HUES6 (cell line): ENCODE data around the gene RHOG.
A peak's percentile ranks its signal among the peaks of the same experiment; 100 is the strongest.
"Not testable (repeated sequence)": the region's sequence is repeated elsewhere in the genome, so short reads cannot be mapped to it uniquely, and the experiment has no call there.

Source experiments
- H3K27ac ChIP-seq: 2 replicates; pipeline ENCODE4 v1.7.0; 2013; ENCODE audit warnings: low read depth, mild to moderate bottlenecking, low read length, inconsistent platforms
- H3K27me3 ChIP-seq: 2 replicates; pipeline ENCODE4 v1.6.1; 2013; ENCODE audit warnings: low read length; ENCODE audit not compliant: control insufficient read depth, insufficient read depth
- H3K36me3 ChIP-seq: 2 replicates; pipeline ENCODE4 v1.6.1; 2013; ENCODE audit warnings: low read length; ENCODE audit not compliant: control insufficient read depth, insufficient read depth
- H3K4me1 ChIP-seq: 2 replicates; pipeline ENCODE4 v1.6.1; 2013; ENCODE audit warnings: low read length; ENCODE audit not compliant: control insufficient read depth, insufficient read depth
- H3K4me3 ChIP-seq: 2 replicates; pipeline ENCODE4 v1.5.1; 2013; ENCODE audit warnings: low read depth, low read length
- H3K9ac ChIP-seq: one replicate; pipeline ENCODE4 v1.6.1; 2013; ENCODE audit warnings: mild to moderate bottlenecking, low read length
- H3K9me3 ChIP-seq: 2 replicates; pipeline ENCODE4 v1.6.1; 2013; ENCODE audit warnings: low read depth, low read length; ENCODE audit not compliant: control insufficient read depth, insufficient read depth

RHOG gene

DNA sequence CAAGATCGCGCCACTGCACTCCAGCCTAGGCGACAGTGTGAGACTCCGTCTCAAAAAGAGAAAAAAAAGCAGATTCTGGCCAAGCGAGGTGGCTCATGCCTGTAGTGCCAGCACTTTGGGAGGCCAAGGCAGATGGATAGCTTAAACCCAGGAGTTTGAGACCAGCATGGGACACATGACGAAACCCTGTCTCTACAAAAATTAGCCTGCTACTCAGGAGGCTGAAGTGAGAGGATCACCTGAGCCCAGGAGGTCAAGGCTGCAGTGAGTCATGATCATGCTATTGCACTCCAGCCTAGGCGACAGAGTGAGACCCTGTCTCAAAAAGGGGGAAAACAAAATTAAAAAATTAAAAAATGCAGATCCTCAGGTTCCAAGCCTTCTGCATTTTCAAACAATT, 18.4 kb downstream of the RHOG start:
- Histone ChIP-seq H3K4me1 (peaks cover 25% of the 10 kb centered on the region), H3K27ac (no peak overlapping the region)

DNA sequence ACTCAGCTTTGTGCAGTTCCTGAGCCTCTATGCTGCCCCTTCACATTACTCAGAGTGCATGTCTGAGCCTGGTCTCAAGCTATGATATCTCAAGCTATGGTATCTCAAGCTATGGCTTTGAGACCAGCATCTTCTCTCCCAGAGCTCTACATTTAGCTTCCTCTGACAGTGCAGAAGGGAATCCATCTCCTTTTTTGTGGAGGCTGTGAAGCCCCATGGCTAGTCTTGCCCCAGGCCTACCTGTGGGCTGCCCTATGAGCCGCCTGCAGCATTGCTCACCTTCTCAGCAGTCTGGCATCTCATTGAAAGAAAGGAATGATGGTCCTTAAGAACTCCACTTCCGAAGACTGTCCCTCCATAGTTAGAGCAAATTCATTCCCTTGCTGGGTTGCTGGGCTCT, 19.8 kb downstream of the RHOG start:
- no peak overlapping the region for H3K4me3 ChIP-seq
- H3K27ac ChIP-seq, result no peak overlapping the region
- no peaks in the 10 kb centered on the region for H3K27me3 ChIP-seq
- peaks cover 7% of the 10 kb centered on the region for H3K36me3 ChIP-seq
- no peak overlapping the region for H3K9ac ChIP-seq
- no peaks in the 10 kb centered on the region for H3K9me3 ChIP-seq
- H3K4me1 ChIP-seq, result peaks cover 16% of the 10 kb centered on the region

More for the DNA sequence above, 18.4 kb downstream of the RHOG start:
- Histone ChIP-seq H3K36me3 (peaks cover 20% of the 10 kb centered on the region), H3K9me3 (no peaks in the 10 kb centered on the region), H3K4me3 (no peak overlapping the region), H3K9ac (no peak overlapping the region), H3K27me3 (no peaks in the 10 kb centered on the region)

GRCh38 chr11:3817181-3817800, 23.5 kb downstream of the RHOG start:
- no peaks in the 10 kb centered on the region for H3K9me3 ChIP-seq
- peaks cover 5% of the 10 kb centered on the region; the same call in 1 of the 2 replicates for H3K4me1 ChIP-seq
- H3K27me3 ChIP-seq, result no peaks in the 10 kb centered on the region
- no peak overlapping the region for H3K27ac ChIP-seq
- H3K4me3 ChIP-seq, result no peak overlapping the region
- no peak overlapping the region for H3K9ac ChIP-seq
- H3K36me3 ChIP-seq, result no peaks in the 10 kb centered on the region

DNA sequence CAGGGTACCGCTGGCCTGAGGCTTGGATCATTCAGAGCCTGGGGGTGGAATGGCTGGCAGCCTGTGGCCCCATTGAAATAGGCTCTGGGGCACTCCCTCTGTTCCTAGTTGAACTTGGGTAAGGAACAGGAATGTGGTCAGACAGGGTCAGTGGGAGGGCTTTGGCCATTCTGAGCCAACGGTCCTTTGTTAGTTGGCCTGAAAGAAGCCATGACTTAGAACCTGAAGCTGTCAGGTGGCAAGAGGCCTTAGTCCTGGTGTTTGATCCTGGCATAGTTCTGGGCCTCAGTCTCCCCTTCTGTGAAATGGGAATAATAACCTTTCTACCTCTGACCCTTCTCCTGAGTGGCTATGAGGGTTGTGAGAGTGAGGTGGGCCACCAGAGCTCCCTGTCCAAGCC, 24.1 kb downstream of the RHOG start:
- Histone ChIP-seq H3K9ac (no peak overlapping the region), H3K9me3 (no peaks in the 10 kb centered on the region), H3K4me1 (peaks cover 5% of the 10 kb centered on the region; the same call in 1 of the 2 replicates), H3K27me3 (no peaks in the 10 kb centered on the region), H3K4me3 (no peak overlapping the region), H3K36me3 (no peaks in the 10 kb centered on the region), H3K27ac (no peak overlapping the region)

DNA sequence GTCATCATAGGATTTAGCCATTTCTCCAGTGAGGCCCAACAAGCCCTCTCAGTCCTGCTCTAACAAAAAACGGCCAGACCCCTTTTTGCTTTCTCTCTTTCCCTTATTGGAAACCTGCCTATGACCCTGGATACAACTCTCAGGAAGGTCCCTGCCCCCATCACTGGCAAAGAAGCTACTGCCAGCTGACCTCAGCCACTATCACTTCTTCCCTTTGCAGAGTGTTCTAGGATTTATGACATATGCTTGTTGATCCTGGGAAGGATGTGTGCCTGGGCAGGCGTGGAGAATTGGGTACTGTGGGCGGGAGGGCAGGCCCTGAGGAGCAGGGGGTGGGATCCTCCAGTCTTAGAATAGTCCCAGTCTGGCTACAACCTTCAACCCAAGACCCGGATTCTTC, 24.9 kb downstream of the RHOG start:
- no peaks in the 10 kb centered on the region for H3K27me3 ChIP-seq
- H3K27ac ChIP-seq, result no peak overlapping the region
- no peak overlapping the region for H3K9ac ChIP-seq
- no peaks in the 10 kb centered on the region for H3K9me3 ChIP-seq
- no peak overlapping the region for H3K4me3 ChIP-seq
- 0 out of 2 replicates have a peak, but pooled peaks cover 4% of the 10 kb centered on the region for H3K36me3 ChIP-seq
- peaks cover 5% of the 10 kb centered on the region; the same call in 1 of the 2 replicates for H3K4me1 ChIP-seq

DNA sequence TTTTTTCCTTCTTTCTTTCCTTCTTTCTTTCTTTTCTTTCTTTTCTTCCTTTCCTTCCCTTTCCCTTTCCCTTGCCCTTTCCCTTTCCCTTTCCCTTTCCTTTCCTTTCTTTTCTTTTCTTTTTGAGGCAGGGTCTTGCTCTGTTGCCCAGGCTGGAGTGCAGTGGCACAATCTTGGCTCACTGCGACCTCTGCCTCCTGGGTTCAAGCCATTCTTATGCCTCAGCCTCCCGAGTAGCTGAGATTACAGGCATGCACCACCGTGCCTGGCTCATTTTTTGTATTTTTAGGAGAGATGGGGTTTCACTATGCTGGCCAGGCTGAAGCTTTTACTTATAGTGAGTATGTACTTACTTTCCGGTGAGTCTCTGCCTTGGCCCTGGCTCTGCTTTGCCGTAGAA, 25.9 kb downstream of the RHOG start:
- not testable (repeated sequence) for H3K4me1 ChIP-seq, H3K27ac ChIP-seq, H3K9me3 ChIP-seq, H3K36me3 ChIP-seq, H3K27me3 ChIP-seq, H3K4me3 ChIP-seq, H3K9ac ChIP-seq

DNA sequence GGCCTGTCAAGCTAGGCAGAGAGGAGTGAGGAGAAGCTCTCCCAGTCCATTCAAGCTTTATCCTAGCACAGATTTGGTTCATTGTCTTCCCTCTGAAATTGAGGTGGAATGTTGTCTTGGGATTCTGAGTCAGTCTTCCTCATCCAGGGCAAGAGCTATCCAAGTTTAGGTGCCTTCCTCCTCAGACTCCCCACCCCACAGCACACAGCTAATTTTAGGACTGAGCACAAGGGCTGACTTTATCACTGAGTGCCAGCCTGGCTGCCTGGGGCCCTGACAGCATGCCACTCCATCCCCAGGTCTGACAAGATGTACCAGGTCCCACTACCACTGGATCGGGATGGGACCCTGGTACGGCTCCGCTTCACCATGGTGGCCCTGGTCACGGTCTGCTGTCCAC, 29.8 kb downstream of the RHOG start:
- Histone ChIP-seq H3K4me3 (no peak overlapping the region), H3K36me3 (0 out of 2 replicates have a peak, but pooled peaks cover 4% of the 10 kb centered on the region), H3K27ac (no peak overlapping the region), H3K4me1 (peaks cover 3% of the 10 kb centered on the region; the same call in 1 of the 2 replicates), H3K9me3 (no peaks in the 10 kb centered on the region), H3K27me3 (no peaks in the 10 kb centered on the region), H3K9ac (no peak overlapping the region)

- Histone ChIP-seq H3K27me3 (no peaks in the 10 kb centered on the region), H3K9ac (no peak overlapping the region), H3K27ac (no peak overlapping the region), H3K9me3 (no peaks in the 10 kb centered on the region), H3K36me3 (0 out of 2 replicates have a peak, but pooled peaks cover 4% of the 10 kb centered on the region), H3K4me1 (peaks cover 3% of the 10 kb centered on the region; the same call in 1 of the 2 replicates), H3K4me3 (no peak overlapping the region)
These were observed 30.3 kb downstream of the RHOG start for GRCh38 chr11:3810446-3810845.

- Histone ChIP-seq H3K9ac (no peak overlapping the region), H3K36me3 (0 out of 2 replicates have a peak, but pooled peaks cover 4% of the 10 kb centered on the region), H3K9me3 (no peaks in the 10 kb centered on the region), H3K4me1 (peaks cover 3% of the 10 kb centered on the region; the same call in 1 of the 2 replicates), H3K27ac (no peak overlapping the region), H3K4me3 (no peak overlapping the region), H3K27me3 (no peaks in the 10 kb centered on the region)
These were observed 31.2 kb downstream of the RHOG start for GRCh38 chr11:3809624-3809928.

- Histone ChIP-seq H3K27ac (peak overlapping the region; percentile 63; the same call in 1 of the 2 replicates), H3K9ac (peak overlapping the region; percentile 74), H3K4me3 (peak overlapping the region; percentile 92)
These were observed 31.7 kb downstream of the RHOG start for GRCh38 chr11:3808861-3809623.

More at GRCh38 chr11:3808861-3809623, 31.7 kb downstream of the RHOG start:
- Histone ChIP-seq H3K9me3 (no peaks in the 10 kb centered on the region), H3K36me3 (0 out of 2 replicates have a peak, but pooled peaks cover 4% of the 10 kb centered on the region), H3K27me3 (no peaks in the 10 kb centered on the region), H3K4me1 (peaks cover 3% of the 10 kb centered on the region; the same call in 1 of the 2 replicates)
